ENCODE measurements around the gene STMP1.

- TF ChIP-seq RFX5 (IDR thresholded peaks at IDR 0.05; ENCODE audit: low read length) (no peak), CTCF (IDR thresholded peaks at IDR 0.05) (peak; percentile 29; the same call in 1 of the 2 replicates), YY1 (IDR thresholded peaks at IDR 0.05; ENCODE audit: low read depth) (no peak), MAX (IDR thresholded peaks at IDR 0.05; ENCODE audit: low read depth) (peak; percentile 80), RAD21 (IDR thresholded peaks at IDR 0.05; ENCODE audit: low read length) (peak; percentile 47), JUND (IDR thresholded peaks at IDR 0.05) (no peak), RCOR1 (IDR thresholded peaks at IDR 0.05; ENCODE audit: low read length) (peak; percentile 52; the same call in 1 of the 2 replicates), EP300 (IDR thresholded peaks at IDR 0.05; ENCODE audit: borderline replicate concordance in 1 of 2, low read depth in 1 of 2, low read length in 1 of 2) (no peak; a peak in 1 of 4 replicates), SIN3A (IDR thresholded peaks at IDR 0.05; ENCODE audit: borderline replicate concordance, low read depth, low read length) (no peak), POLR2AphosphoS5 (IDR thresholded peaks at IDR 0.05; ENCODE audit: low read depth, low read length) (no peak)
Measured at GRCh38 chr7:135712182-135712782, 50.0 kb downstream of the STMP1 start.
